Lung (tissue), 12 donors: ENCODE data around the gene DNM2. TPM values are rescaled to one million over a fixed set of nuclear protein-coding genes. Genes with fewer than 3 reads are reported as not detected.

Experiments used
- ATAC-seq: fragments of 200-7000 bp; cut with Tn5 transposase; one replicate; pipeline ENCODE4 v1.9.1; 2020; ENCODE audit warnings: moderate number of reproducible peaks; ENCODE audit not compliant: insufficient read depth, low FRiP score
- DNase-seq, 3 donors: peaks; one replicate each; pipeline ENCODE4 v3.0.0-alpha.2; 2013 to 2017
- H3K27ac ChIP-seq, 2 donors: one replicate each; pipeline ENCODE4 v1.5.1; 2013; ENCODE audit warnings: mild to moderate bottlenecking in 2 of 2, moderate library complexity in 2 of 2, control low read depth in 1 of 2, inconsistent platforms in 1 of 2, low read depth in 1 of 2, low read length in 1 of 2
- H3K27me3 ChIP-seq, 3 donors: one replicate each; pipeline ENCODE4 v1.5.1; 2013; ENCODE audit warnings: low read length in 2 of 3; ENCODE audit not compliant: control insufficient read depth in 3 of 3, insufficient read depth in 3 of 3
- H3K36me3 ChIP-seq, 4 donors: one replicate each; pipeline ENCODE4 v1.5.1; 2013; ENCODE audit warnings: low read length in 4 of 4, mild to moderate bottlenecking in 1 of 4, moderate library complexity in 1 of 4; ENCODE audit not compliant: control insufficient read depth in 4 of 4, insufficient read depth in 4 of 4
- H3K4me1 ChIP-seq, 5 donors: one replicate each; pipeline ENCODE4 v1.5.1; 2013; ENCODE audit warnings: low read length in 5 of 5, mild to moderate bottlenecking in 2 of 5, moderate library complexity in 1 of 5; ENCODE audit not compliant: control insufficient read depth in 5 of 5, insufficient read depth in 5 of 5
- H3K4me3 ChIP-seq: one replicate; pipeline ENCODE4 v1.5.1; 2013; ENCODE audit warnings: mild to moderate bottlenecking, control low read depth, moderate library complexity
- H3K9ac ChIP-seq, 2 donors: one replicate each; pipeline ENCODE4 v1.5.1; 2013; ENCODE audit warnings: low read length in 2 of 2, control low read depth in 1 of 2; ENCODE audit not compliant: insufficient read depth in 1 of 2
- H3K9me3 ChIP-seq, 4 donors: one replicate each; pipeline ENCODE4 v1.5.1; 2013; ENCODE audit warnings: low read length in 3 of 4, mild to moderate bottlenecking in 1 of 4, moderate library complexity in 1 of 4; ENCODE audit not compliant: control insufficient read depth in 4 of 4, insufficient read depth in 3 of 4
- WGBS, 2 donors: extraction: QIAGEN DNeasy Blood & Tissue Kit; methylation state at CpG; one replicate each; pipeline ENCODE4 v1.1.7; 2013; 5-methylcytosine and 5-hydroxymethylcytosine counted together
- polyA plus RNA-seq, 2 donors: library from polyadenylated mRNA; stranded (reverse); fragments of 200-250 nt; gene quantifications; one replicate each; pipeline ENCODE4 v1.2.1, GENCODE V29; 2013
- total RNA-seq, 2 donors: library from RNA; depleted of rRNA in 1 of 2; stranded (reverse); fragments of >200 nt in 1 of 2; gene quantifications; one replicate each; pipeline ENCODE4 v1.2.1, GENCODE V29; 2014 to 2021
- TF ChIP-seq, protein P1 (sequence below): IDR thresholded peaks from 2 replicates; pipeline ENCODE4 v1.5.1; 2012; ENCODE audit warnings: mild to moderate bottlenecking; ENCODE audit errors: control extremely low read depth, extremely low read depth
- donor health status: control.
- donor health status: control.
- donor health status: Bipolar disorder and iron deficiency.
- donor health status: healthy.
- donor health status: DM: yes; HTN: yes; CAD: no.

DNM2 gene
- total and polyA plus RNA-seq, 4 donors: 172 to 277 (median 204) TPM

DNA sequence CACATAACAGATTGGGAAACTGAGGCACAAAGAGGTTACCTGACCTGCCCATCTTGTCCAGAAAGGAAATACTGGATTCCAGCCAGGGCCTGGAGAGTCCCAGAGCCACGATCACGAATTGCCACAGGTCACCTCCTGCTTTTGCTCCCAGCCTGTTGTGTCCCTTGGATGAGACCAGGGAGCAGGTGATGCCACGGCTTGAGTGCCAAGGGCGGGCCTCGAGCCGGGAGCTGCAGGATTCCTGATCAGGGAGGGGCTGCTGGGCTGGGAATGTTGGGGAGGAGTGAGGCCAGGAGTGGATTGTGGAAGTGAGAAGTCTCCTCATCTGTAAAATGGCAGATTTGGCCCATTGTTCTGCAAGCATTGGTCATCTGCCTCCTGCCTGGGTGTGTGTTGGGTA lies 29.4 kb downstream of the DNM2 start:
- H3K4me3 ChIP-seq: no peak overlapping the region
- ATAC-seq: no peak
- TF ChIP-seq, protein P1, sequence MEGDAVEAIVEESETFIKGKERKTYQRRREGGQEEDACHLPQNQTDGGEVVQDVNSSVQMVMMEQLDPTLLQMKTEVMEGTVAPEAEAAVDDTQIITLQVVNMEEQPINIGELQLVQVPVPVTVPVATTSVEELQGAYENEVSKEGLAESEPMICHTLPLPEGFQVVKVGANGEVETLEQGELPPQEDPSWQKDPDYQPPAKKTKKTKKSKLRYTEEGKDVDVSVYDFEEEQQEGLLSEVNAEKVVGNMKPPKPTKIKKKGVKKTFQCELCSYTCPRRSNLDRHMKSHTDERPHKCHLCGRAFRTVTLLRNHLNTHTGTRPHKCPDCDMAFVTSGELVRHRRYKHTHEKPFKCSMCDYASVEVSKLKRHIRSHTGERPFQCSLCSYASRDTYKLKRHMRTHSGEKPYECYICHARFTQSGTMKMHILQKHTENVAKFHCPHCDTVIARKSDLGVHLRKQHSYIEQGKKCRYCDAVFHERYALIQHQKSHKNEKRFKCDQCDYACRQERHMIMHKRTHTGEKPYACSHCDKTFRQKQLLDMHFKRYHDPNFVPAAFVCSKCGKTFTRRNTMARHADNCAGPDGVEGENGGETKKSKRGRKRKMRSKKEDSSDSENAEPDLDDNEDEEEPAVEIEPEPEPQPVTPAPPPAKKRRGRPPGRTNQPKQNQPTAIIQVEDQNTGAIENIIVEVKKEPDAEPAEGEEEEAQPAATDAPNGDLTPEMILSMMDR: no peak
- H3K4me1 ChIP-seq: peaks cover 0 to 45% (median 16%) of the 10 kb centered on the region in 5 donors
- H3K9me3 ChIP-seq: no peaks in the 10 kb centered on the region
- no peak for DNase-seq
- 57 to 70% methylated on average over 6 of the region's 6 CpGs for WGBS, 2 donors
- H3K27me3 ChIP-seq: no peaks in the 10 kb centered on the region
- peak overlapping the region in 1 of 2 donors; percentile 93 for H3K27ac ChIP-seq
- peaks cover 0 to 2% (median 0%) of the 10 kb centered on the region in 4 donors for H3K36me3 ChIP-seq
- H3K9ac ChIP-seq: no peak overlapping the region

- Histone ChIP-seq H3K36me3 (peaks cover 0 to 2% (median 0%) of the 10 kb centered on the region in 4 donors), H3K27me3 (no peaks in the 10 kb centered on the region), H3K4me3 (no peak overlapping the region), H3K27ac (peak overlapping the region in 1 of 2 donors; percentile 93), H3K9me3 (no peaks in the 10 kb centered on the region), H3K9ac (no peak overlapping the region), H3K4me1 (peaks cover 0 to 43% (median 12%) of the 10 kb centered on the region in 5 donors)
- TF ChIP-seq, protein P1: no peak
- no peak for DNase-seq
- no peak for ATAC-seq
- WGBS, 2 donors: 74 to 80% methylated on average over 8 of the region's 8 CpGs
Observed at GRCh38 chr19:10747674-10748073, 29.8 kb downstream of the DNM2 start.

DNA sequence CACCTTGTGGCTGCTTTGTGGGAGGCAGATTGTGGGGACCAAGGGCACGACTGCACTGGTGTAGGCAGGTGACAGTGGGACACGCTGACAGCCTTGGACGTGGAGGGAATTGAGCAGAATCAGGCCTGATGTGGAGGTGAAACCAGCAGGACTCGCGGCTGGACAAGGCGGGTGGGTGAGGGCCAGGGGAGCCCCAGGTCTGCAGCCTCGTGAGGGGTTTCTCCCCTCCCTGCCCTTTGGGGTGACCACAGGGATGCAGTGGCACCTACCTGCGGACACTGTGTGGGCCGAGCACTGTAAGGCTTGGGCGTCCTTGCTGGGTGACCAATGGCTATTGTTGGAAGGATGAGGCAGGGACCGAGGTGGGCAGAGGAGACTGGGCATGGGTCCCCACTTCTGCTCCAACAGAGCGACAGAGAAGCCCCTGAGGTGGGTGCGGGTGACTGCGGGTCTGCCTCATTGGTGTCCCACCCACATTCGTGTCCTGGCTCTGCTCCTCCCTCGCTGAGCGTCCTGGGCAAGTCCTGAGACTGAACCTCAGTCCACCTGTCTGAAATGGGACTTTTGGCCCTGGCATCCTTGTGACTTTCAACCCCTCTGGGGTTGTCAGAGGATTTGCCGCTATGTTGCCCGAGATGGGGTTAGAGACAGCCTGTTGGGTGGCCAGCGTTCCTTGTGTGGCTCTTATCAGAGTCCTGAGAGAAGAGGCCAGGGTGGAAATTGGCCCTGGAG lies 30.5 kb downstream of the DNM2 start:
- H3K4me3 ChIP-seq: no peak overlapping the region
- H3K9me3 ChIP-seq: no peaks in the 10 kb centered on the region
- H3K9ac ChIP-seq: no peak overlapping the region
- no peaks in the 10 kb centered on the region for H3K27me3 ChIP-seq
- peak overlapping the region in 1 of 2 donors; percentile 93 for H3K27ac ChIP-seq
- ATAC-seq (no peak), DNase-seq (no peak)
- TF ChIP-seq, protein P1: no peak
- H3K36me3 ChIP-seq: no peaks in the 10 kb centered on the region
- WGBS, 2 donors: 87 to 91% methylated on average over 20 of the region's 20 CpGs
- H3K4me1 ChIP-seq: peaks cover 0 to 40% (median 12%) of the 10 kb centered on the region in 5 donors
